ENCODE measurements around the gene SPOCK3.
"Not testable (repeated sequence)": the region's sequence is repeated elsewhere in the genome, so short reads cannot be mapped to it uniquely, and the experiment has no call there.

The SPOCK3 gene

DNA sequence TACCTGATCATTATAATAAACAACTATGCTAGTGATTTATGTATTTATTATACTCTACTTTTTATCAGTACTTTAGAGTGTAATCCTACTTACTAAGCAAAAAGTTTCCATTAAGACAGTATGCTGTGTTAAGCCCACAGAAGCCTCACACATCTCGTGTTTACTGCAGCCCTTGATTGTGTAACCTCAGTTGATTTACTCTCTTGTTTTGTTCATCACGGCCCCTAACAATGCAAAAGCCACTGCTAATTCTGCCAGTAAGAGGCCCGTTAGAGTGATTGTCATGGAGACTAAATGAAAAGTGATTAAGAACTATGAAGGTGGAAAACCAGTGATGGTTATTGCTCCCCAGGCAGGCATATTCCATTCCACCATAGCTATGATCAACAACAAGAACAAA lies 436.2 kb downstream of the SPOCK3 start:
- no peak for DNase-seq

GRCh38 chr4:166777760-166778159 lies 456.5 kb downstream of the SPOCK3 start:
- DNase-seq, result no peak

GRCh38 chr4:166763018-166763417 lies 471.3 kb downstream of the SPOCK3 start:
- DNase-seq, result no peak

- DNase-seq, result no peak
Measured at GRCh38 chr4:166741742-166742141, 492.6 kb downstream of the SPOCK3 start.

- not testable (repeated sequence) for DNase-seq
Measured at GRCh38 chr4:166739215-166739614, 495.1 kb downstream of the SPOCK3 start.

- DNase-seq, result no peak
Measured at GRCh38 chr4:166737430-166737829, 496.9 kb downstream of the SPOCK3 start.

DNA sequence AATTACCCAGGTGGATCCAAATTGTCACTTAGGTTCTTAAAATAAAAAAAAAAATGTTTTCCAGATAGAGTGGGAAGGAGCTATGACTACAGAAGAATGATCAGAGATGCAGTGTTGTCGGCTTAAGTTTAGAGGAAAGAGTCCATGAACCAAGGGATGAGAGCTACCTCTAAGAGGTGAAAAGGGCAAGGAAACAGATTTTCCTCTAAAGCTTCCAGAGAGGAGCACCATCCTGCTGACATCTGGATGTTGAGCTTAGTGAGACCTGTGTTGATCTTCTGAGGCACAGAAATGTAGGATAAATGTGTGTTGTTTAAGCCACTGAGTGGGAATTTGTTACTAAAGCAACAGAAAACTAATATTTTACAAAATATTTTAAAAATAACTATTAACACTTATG lies 498.7 kb downstream of the SPOCK3 start:
- no peak for DNase-seq

GRCh38 chr4:166734797-166735196 lies 499.5 kb downstream of the SPOCK3 start:
- no peak for DNase-seq

DNA sequence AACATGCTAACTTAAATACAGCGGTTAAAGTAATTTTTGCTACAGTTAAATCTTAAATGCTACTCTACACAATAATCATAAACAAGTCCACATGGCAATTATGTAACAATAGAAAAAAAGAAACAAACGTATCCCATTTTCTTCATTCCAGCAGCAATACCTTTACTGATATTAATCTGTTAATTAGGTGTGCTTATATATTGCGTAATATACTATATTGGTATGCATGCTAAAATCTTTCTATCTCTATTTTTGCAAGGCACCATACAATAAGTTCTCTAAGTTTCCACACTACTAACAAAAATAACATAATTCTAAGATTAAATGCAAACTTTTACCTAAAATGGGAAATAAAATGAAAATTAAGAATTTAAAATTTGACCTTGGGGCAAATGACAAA lies 500.6 kb downstream of the SPOCK3 start:
- no peak for DNase-seq

- DNase-seq, result no peak
Measured at GRCh38 chr4:166726832-166727231, 507.5 kb downstream of the SPOCK3 start.

- DNase-seq, result no peak
Measured at GRCh38 chr4:166724369-166724768, 509.9 kb downstream of the SPOCK3 start.

DNA sequence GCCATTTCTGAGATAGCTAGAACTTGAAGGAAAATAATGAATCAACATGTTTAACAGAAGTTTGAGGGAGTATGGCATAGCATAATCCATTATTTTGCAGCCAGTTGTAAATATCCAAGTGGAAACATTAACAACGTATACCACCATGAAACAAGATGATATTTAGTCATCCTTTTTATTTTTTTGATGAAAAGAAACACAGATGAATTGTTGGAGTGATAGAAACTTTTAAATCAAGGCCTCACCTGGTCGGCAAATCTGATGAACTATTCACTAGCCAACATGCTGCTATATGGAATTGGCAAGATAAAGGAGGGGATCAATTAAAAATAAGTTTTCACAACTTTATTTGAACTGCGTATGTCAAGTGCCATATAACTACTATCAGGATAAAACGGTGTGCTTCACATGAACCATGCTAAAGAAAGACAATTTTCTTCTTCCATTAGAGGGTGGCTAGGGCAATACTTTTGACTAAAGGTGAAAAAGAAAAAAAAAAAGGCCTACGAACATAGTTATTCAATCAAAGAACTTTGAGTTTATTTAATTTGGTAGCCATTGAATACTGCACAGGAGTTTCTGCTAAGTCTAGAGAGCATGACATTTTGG lies 510.7 kb downstream of the SPOCK3 start:
- no peak for DNase-seq

- DNase-seq, result not testable (repeated sequence)
Measured at GRCh38 chr4:166715748-166716713, 518.3 kb downstream of the SPOCK3 start.

DNA sequence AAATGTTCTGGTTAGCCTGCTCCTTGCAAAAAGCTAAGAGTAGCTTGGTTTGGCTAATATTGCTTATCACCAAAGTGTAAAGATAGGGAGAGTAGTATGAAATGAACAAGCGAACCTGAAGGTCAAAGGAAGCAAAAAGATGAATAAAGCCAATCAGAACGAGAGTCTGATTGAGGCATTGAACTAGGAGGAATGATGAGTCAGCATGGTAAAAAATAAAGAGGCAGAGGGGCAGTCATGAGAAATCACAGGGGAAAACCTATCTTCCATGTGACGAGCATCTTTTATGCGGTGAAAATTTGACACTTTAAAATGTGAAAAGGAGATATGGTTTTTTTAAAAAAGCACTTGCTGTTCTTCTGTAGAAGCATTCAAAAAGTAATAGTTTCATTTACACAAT lies 533.7 kb downstream of the SPOCK3 start:
- no peak for DNase-seq

- DNase-seq, result no peak
Measured at GRCh38 chr4:166688835-166689234, 545.5 kb downstream of the SPOCK3 start.

DNA sequence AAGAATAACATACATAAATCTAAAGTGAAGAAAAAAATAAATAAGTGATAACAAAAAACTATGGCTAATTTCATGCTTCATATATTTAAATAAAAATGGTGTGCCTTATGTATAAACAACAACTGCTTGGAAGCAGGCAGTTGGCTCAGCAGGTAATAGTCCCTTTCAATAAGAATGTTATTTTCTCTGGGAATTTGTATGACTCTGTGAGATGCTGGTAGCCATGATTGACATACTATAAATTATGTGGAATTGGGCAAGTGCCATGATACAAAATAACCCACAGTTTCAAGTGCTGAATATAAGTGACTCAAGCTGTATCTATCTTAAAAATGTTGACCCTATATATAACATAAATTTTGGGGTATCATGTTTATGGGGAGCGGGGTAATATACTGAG lies 546.5 kb downstream of the SPOCK3 start:
- no peak for DNase-seq
